Hematopoietic multipotent progenitor cell treated with erythropoietin and hydrocortisone succinate and interleukin-3 and kit ligand, for 8 days (in vitro differentiated cells): ENCODE measurements around the gene HYAL3.
"Not testable (repeated sequence)": the region's sequence is repeated elsewhere in the genome, so short reads cannot be mapped to it uniquely, and the experiment has no call there.

Experiments
- DNase-seq: peaks from one replicate; pipeline ENCODE4 v3.0.0-alpha.2; 2015

The HYAL3 gene

DNA sequence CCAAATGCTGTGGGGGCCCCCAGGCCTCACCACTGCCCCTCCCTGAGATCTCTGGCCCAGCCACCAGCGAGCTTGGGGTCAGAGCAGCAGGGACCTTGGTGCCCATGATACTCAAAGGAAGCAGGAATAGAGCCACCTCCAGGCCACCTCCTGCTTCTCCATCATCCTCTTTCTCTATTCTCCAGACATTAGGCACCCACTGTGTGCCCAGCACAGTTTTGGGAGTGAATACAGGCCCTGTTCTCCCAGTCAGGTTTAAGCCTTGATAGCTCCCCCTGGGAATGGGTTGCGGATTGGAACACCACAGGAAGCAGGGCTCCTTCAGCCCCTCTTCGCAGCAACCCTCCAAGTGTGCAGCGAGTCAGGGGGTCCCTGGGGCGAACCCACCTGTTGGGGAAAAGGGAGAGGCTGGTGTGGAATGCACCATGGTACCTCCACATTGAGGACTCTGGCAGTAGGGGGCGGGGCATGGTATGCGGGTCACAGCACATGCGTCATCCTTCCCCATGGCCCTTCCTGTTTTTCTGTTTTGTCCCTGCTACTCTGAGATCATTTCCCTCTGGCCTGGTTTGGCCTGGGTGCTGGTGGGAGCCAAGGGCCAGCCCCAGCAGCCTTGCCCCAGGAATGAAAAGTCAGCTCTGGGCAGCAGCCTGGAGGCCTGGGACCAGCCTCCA, 44.5 kb downstream of the HYAL3 start:
- DNase-seq: no peak

DNA sequence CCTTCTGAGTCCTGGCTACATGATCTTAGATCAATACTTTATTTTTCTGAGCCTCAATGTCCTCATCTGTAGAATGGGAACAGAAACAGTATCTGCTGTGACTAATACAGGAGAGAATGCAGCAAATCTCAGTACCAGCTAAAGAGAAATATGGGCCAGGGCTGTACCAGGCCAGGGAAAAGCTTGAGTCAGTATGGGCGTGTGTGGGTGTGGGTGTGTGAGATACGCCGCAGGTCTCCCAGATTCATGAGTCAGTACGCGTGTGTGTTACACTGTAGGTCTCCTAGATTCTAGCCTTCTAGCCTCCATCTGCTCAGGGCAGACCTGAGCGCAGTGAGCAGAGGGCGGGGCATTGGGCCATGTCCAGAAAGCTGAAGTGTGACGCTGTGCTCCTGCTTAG, 48.0 kb downstream of the HYAL3 start:
- DNase-seq: peak; percentile 76

GRCh38 chr3:50250514-50250913, 48.7 kb downstream of the HYAL3 start:
- DNase-seq: no peak

DNA sequence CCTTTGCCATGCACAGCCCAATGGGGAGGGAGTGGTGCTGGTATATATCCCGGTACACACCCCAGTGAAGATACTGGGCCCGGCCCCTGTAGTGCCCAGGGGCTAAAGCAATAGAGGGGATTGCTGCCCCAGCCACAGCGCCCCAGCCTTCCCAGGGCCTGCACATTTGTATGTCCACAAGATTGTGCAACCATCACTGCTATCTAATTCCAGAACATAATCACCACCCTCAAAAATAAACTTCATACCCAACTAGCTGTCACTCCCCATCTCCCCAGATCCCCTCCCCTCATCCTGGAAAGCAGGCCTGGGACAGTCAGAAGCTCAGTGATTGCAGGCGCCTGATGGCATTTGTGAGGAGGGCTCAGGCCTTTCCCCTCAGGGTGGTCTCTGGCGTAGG, 49.7 kb downstream of the HYAL3 start:
- no peak for DNase-seq

DNA sequence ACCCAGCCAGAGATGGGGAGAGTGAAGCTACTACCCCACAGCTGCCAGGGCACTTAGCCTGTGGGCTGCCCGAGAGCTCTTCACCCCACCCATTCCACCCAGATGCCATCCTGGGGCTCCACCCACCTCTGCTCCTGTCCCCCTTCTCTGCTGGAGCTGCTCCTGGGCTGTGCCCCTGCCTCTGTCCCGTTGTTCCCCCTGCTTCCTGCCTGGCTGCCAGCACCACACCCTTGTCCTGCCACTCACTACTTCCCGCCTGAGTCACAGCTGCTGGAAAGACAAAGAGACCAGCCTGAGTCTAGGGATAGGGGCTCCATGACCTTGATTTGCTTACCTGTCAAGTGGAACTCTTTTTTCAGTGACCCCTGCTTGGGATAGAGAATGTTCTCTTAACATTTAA, 50.8 kb downstream of the HYAL3 start:
- no peak for DNase-seq

- DNase-seq: peak; percentile 77
These were observed 52.7 kb downstream of the HYAL3 start for GRCh38 chr3:50246517-50246954.

- peak; percentile 89 for DNase-seq
These were observed 53.2 kb downstream of the HYAL3 start for GRCh38 chr3:50245831-50246516.

GRCh38 chr3:50245251-50245745, 53.9 kb downstream of the HYAL3 start:
- no peak for DNase-seq

GRCh38 chr3:50244813-50245212, 54.4 kb downstream of the HYAL3 start:
- not testable (repeated sequence) for DNase-seq

DNA sequence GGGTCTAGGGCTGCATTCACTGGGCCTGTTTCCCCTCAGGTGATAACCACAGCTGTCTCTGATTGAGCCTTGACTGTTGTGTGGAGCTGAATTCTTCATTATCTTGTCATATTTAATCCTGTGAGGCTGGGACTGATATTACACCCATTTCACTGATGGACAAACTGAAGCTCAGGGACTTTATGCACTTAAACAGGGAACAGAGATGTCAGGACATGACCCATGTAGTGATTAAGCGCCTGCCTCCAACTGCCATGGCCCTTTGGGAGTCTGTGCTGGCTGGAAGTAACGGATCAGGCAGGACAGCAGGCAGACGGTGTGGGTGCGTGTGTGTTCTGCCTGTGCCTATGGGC, 55.7 kb downstream of the HYAL3 start:
- no peak for DNase-seq

DNA sequence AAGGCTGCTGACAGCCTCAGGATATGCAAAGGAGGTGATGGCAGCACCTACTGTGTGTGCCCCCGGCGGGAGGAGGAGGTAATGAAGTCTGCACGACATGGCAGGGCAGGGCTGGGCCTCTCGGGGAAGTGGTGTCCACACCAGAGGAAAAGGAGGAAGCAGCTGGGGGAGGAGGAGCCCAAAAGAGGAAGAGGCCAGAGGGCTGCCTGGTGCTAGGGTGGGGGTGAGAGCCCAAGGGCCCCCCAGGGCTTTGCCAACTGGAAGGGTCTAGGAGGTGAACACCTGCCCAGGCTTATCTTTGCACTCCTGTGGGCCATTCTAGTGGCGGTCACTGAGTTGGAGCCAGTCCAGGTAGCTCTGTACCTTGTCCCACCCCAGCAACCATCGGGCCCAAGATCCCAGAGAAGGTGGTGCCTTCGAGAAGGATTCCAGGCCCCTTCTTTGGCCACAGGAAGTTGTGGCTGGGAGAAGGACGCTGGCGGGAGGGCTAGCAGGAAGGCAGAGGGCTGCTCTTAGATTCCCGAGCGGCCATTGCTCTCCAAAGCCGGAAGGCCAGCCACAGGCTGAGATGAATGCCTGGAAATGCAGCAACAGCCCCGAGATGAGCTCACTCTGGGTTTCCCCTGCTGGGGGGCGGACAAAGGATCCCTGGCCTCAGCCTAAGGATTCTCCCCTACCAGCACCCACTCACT, 56.2 kb downstream of the HYAL3 start:
- peak; percentile 63 for DNase-seq
